Activated naive CD4-positive, alpha-beta T cell treated with Interleukin-2 at 50 U/mL for 16 hours (primary cell): Measurements from ENCODE around the gene APELA.
"Not testable (repeated sequence)": the region's sequence is repeated elsewhere in the genome, so short reads cannot be mapped to it uniquely, and the experiment has no call there.

Source experiments
- DNase-seq: peaks from one replicate; pipeline ENCODE4 v3.0.0-alpha.2; 2020

Gene APELA

GRCh38 chr4:164927101-164927500 lies 50.1 kb downstream of the APELA start:
- DNase-seq, result not testable (repeated sequence)

DNA sequence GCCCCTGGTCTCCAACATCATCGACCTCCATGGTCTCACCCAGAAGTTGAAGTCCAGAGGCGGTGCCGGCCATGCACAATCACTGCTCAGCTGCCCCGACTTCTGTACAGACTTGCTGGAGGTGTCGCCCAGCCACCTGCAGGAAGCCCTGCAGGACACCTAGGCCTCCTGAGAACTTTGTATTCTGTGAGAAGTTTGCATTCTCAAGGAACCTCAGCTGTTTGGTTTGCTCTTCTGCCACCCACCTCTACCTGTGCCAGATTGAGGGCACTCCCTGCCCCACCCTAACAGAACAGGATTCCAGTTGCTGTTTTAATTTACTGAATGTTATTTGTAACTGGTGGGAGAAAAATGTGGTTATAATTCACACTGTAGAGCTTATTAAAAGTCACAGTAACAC lies 53.7 kb downstream of the APELA start:
- no peak for DNase-seq

DNA sequence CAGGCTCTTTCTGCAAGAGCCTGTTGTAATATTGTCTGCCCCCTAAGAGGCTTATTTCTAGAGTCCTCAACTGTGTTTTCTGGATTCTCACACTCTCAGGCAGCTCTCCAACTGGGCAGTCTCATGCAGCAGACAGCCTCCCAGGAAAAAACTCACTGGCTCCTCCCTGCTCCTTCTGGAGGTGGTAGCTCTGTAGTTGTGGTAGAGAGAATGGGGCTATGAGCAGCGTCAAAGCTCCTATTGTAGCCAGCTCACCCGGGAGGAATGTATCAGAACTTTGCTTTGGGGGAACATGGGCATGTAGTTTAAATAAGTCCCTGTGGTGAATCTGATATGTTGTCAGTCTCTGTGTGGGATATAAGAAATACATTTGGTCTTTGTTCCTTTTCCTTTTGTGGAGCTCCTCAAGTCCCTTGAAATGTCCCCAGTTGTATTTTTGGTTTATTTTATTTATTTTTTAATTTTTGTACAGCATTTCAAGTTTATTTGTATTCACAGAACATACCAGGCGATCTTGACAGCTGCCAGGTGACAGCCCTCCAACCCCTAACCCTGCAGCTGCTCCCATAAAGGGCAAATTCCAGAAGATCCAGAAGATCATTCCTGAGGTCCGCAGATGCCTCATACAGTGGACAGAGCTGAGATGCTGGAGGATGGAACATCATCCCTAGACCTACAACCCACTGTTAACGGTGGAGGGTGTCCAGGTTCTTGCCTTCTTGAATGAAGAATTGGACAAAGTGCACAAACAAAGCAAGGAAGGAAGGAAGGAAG lies 54.8 kb downstream of the APELA start:
- DNase-seq, result no peak

- no peak for DNase-seq
Measured at GRCh38 chr4:164933244-164933643, 56.3 kb downstream of the APELA start.

- DNase-seq, result no peak
Measured at GRCh38 chr4:164935363-164935762, 58.4 kb downstream of the APELA start.

- not testable (repeated sequence) for DNase-seq
Measured at GRCh38 chr4:164935865-164936606, 59.1 kb downstream of the APELA start.

- no peak for DNase-seq
Measured at GRCh38 chr4:164937576-164938270, 60.7 kb downstream of the APELA start.

DNA sequence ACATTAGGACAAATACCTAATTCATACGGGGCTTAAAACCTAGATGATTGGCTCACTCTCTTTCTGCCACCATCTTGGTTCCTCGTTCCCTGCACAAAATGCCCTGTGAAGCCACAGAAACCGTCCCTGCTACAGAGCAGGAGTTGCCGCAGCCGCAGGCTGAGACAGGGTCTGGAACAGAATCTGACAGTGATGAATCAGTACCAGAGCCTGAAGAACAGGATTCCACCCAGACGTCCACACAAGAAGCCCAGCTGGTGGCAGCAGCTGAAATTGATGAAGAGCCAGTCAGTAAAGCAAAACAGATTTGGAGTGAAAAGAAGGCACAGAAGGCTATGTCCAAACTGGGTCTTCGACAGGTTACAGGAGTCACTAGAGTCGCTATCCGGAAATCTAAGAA lies 66.2 kb downstream of the APELA start:
- no peak for DNase-seq

DNA sequence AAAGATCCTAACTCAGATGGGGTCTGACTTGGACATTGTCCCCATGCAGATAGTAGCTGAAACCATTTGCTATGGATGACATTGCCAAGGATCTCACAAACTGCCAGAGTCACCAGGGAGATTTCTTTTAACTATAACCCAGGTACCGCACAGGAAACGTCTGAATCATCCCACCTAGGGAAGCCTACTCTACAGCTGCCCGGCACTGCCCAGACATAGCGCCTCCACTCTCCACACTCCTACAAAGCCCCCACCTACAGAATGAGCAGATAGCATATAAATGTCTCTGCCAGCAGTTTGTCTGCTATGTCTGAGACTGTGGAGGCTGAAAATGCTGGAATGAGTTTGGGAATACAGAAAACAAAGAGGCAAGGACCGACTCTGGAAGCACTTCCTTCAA lies 68.2 kb downstream of the APELA start:
- no peak for DNase-seq

GRCh38 chr4:164946810-164947209 lies 69.8 kb downstream of the APELA start:
- no peak for DNase-seq
